ENCODE measurements around the gene KBTBD4. TPM values are rescaled to one million over a fixed set of nuclear protein-coding genes. Genes with fewer than 3 reads are reported as not detected.

KBTBD4 gene
- total and polyA plus RNA-seq, 8 donors: 3.5 to 13.0 (median 6.7) TPM

DNA sequence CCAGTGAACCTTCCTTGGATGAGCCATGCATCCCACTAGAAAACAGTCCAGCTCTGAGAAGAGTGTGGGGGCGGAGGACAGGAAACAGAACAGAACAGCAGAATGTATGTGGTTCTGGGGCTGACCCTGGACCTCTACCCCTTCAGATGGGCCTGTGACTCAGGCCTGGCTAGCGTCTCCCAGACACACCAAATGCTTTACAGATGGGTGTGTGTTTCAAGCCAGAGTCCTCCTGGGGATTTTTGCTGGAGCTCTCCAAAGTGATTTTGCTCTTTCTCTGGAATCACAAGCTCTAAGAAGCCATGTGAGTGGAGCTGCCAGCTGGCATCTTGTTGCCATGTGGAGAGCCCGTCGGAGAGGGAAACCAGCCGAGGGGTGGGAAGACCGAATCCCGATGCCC lies 28.6 kb upstream of the KBTBD4 start:
- no peaks in the 10 kb centered on the region for H3K9me3 ChIP-seq
- TF ChIP-seq, protein P1, sequence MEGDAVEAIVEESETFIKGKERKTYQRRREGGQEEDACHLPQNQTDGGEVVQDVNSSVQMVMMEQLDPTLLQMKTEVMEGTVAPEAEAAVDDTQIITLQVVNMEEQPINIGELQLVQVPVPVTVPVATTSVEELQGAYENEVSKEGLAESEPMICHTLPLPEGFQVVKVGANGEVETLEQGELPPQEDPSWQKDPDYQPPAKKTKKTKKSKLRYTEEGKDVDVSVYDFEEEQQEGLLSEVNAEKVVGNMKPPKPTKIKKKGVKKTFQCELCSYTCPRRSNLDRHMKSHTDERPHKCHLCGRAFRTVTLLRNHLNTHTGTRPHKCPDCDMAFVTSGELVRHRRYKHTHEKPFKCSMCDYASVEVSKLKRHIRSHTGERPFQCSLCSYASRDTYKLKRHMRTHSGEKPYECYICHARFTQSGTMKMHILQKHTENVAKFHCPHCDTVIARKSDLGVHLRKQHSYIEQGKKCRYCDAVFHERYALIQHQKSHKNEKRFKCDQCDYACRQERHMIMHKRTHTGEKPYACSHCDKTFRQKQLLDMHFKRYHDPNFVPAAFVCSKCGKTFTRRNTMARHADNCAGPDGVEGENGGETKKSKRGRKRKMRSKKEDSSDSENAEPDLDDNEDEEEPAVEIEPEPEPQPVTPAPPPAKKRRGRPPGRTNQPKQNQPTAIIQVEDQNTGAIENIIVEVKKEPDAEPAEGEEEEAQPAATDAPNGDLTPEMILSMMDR (IDR thresholded peaks at IDR 0.05): no peak
- WGBS, 2 donors: 86 to 87% methylated on average over 7 of the region's 7 CpGs
- DNase-seq (no peak), FAIRE-seq (no peak), ATAC-seq (peak in 3 of 4 donors; percentile 51 to 68 (median 67))
- no peak overlapping the region for H3K4me3 ChIP-seq
- H3K27me3 ChIP-seq: no peaks in the 10 kb centered on the region
- peaks cover 4 to 12% (median 4%) of the 10 kb centered on the region in 3 donors for H3K4me1 ChIP-seq
- H3K27ac ChIP-seq: no peak overlapping the region
- H3K36me3 ChIP-seq: no peaks in the 10 kb centered on the region
- intact Hi-C loops (cut with DNase I): no loop called here

DNA sequence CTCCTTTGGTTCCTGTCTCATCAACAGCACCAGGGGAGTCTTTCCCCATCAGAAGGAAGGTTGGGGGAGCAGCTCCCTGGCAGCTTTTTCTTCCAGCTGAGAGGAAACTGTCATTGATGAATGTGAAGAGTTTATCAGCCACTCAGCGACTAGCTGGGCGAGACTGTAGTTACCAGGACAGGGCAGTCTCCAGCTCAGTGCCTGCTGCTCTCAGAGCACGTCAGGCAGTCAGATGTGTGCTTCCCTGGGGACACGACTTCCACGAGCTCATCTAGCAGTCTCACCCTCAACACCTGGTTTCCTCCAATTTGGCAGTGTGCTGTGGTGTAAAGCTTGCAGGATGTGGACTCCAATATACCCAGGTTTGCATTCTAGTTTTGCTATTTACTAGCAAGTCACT lies 28.0 kb upstream of the KBTBD4 start:
- Histone ChIP-seq H3K36me3 (no peaks in the 10 kb centered on the region), H3K9me3 (no peaks in the 10 kb centered on the region), H3K4me3 (no peak overlapping the region), H3K27ac (no peak overlapping the region), H3K4me1 (peaks cover 4 to 12% (median 4%) of the 10 kb centered on the region in 3 donors), H3K27me3 (no peaks in the 10 kb centered on the region)
- TF ChIP-seq, protein P1 (IDR thresholded peaks at IDR 0.05): no peak
- peak in 2 of 4 donors; percentile 17 to 22 for ATAC-seq
- intact Hi-C loops (cut with DNase I): no loop called here
- DNase-seq: no peak
- no peak for FAIRE-seq
- WGBS, 2 donors: 40 to 49% methylated on average over 5 of the region's 5 CpGs

DNA sequence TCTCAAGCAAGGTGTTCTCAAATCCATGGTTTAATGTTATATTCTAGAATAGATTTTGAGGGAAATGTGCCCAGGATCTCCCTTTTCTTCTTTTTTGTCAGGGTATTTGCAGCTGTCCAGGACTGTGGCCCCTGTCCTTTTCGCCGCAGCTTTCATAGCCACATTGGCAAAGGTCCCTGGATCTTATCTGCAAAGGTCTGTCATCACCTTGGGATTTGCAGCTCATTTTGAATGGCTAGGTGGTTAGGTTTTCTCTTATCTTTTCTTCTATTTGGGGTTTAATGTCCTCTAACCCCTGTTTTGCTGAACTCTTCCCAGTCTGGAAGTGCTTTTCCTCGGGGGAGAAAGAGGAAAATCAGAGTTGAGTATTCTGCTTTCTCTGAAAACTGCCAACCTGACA lies 27.2 kb upstream of the KBTBD4 start:
- no peak for FAIRE-seq
- WGBS, 2 donors: 38 to 39% methylated on average over 3 of the region's 3 CpGs
- DNase-seq: no peak
- ATAC-seq: peak in 3 of 4 donors; percentile 28 to 59 (median 56)
- no peak overlapping the region for H3K27ac ChIP-seq
- H3K27me3 ChIP-seq: no peaks in the 10 kb centered on the region
- no peaks in the 10 kb centered on the region for H3K9me3 ChIP-seq
- H3K4me1 ChIP-seq: peaks cover 4 to 12% (median 4%) of the 10 kb centered on the region in 3 donors
- no peak overlapping the region for H3K4me3 ChIP-seq
- intact Hi-C loops (cut with DNase I): no loop called here
- no peaks in the 10 kb centered on the region for H3K36me3 ChIP-seq
- TF ChIP-seq, protein P1 (IDR thresholded peaks at IDR 0.05): no peak

DNA sequence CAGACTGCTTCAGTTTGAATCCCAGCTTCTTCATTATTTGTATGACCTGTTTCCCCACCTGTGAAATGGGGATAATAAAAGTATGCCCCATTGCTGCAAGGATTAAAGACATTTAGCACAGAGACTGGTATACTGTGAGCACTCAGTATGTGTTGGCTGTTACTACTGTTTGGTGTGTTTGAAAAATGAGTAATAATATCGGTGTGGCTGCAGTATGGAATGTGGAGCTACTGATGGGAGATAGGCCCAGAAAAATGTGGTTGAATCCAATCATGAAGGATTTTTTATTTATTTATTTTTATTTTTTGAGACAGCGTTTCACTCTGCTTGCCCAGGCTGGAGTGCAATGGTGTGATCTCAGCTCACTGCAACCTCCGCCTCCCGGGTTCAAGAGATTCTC lies 24.5 kb upstream of the KBTBD4 start:
- ATAC-seq (no peak), DNase-seq (no peak), FAIRE-seq (no peak)
- Histone ChIP-seq H3K4me1 (peaks cover 4 to 12% (median 4%) of the 10 kb centered on the region in 3 donors), H3K9me3 (no peaks in the 10 kb centered on the region), H3K36me3 (no peaks in the 10 kb centered on the region), H3K27ac (no peak overlapping the region), H3K4me3 (no peak overlapping the region), H3K27me3 (no peaks in the 10 kb centered on the region)
- TF ChIP-seq, protein P1 (IDR thresholded peaks at IDR 0.05): no peak
- intact Hi-C loops (cut with DNase I): no loop called here
- WGBS, 2 donors: 90 to 95% methylated on average over 4 of the region's 4 CpGs

DNA sequence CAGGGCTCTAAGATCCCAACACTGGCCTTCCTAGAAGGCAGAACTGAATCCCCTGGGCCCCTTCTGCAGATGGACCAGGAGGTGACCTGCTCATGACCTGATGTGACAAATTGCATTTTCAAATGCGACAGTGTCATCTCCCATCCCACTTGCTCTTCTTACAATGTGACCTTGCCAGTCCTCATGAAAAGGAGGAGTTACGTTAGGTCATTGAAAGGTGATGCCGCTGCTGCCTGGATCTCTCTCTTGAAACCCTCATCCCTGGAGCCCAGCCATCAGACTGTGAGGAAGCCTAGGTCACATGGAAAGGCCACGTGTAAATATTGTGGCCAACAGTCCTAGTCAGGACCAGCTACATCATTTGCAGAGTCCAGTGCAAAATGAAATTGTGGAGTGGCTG lies 21.1 kb upstream of the KBTBD4 start:
- H3K4me3 ChIP-seq: no peak overlapping the region
- no peak overlapping the region for H3K27ac ChIP-seq
- no peak for DNase-seq
- H3K9me3 ChIP-seq: no peaks in the 10 kb centered on the region
- ATAC-seq: no peak
- FAIRE-seq: no peak
- H3K4me1 ChIP-seq: no peaks in the 10 kb centered on the region
- H3K36me3 ChIP-seq: no peaks in the 10 kb centered on the region
- intact Hi-C loops (cut with DNase I): no loop called here
- 69 to 77% methylated on average over 4 of the region's 4 CpGs for WGBS, 2 donors
- no peaks in the 10 kb centered on the region for H3K27me3 ChIP-seq
- TF ChIP-seq, protein P1 (IDR thresholded peaks at IDR 0.05): no peak
